K562 treated with DMSO at 1 percent for 24 hours (cell line): ENCODE results near the gene DDI1. TPM values are rescaled to one million over a fixed set of nuclear protein-coding genes. Genes with fewer than 3 reads are reported as not detected.

Experiments used
- total RNA-seq: library from RNA; unstranded; fragments of 300-600 nt; gene quantifications from 2 replicates; pipeline ENCODE4 v1.2.3, GENCODE V29; 2022; ENCODE audit warnings: low read depth; ENCODE audit not compliant: insufficient read depth

DDI1 gene
- total RNA-seq = not detected in 2 replicates

GRCh38 chr11:104036588-104036987, at the start of gene DDI1:
TSS of gene DDI1 (plus strand) at chr11:104036640. CDS start at chr11:104036823, 183 bp downstream.

Other genes starting within 250 kb of the DDI1 start
- gene PDGFD, start 127.5 kb downstream of the DDI1 start, total RNA-seq = not detected in 2 replicates